DMS114 treated with DMSO at 0.1 percent for 48 hours (cell line): ENCODE data around the gene DENND2C.

Experiments
- DNase-seq: peaks from one replicate; lab custom pipeline; 2025; ENCODE audit not compliant: unreplicated experiment; lab: John Stamatoyannopoulos, UW

The DENND2C gene

GRCh38 chr1:114677691-114678090 lies 7.8 kb upstream of the DENND2C start:
- DNase-seq: no peak

GRCh38 chr1:114676115-114676514 lies 6.3 kb upstream of the DENND2C start:
- no peak for DNase-seq

- DNase-seq: no peak
These were observed 2.1 kb upstream of the DENND2C start for GRCh38 chr1:114671939-114672275.

- DNase-seq: peak; percentile 37
These were observed 1.4 kb upstream of the DENND2C start for GRCh38 chr1:114671011-114671938.

- peak; percentile 88 for DNase-seq
These were observed 498 bp upstream of the DENND2C start for GRCh38 chr1:114670083-114671010.

- no peak for DNase-seq
These were observed 876 bp downstream of the DENND2C start for GRCh38 chr1:114668784-114669561.

- no peak for DNase-seq
These were observed 1.5 kb downstream of the DENND2C start for GRCh38 chr1:114668373-114668772.

- no peak for DNase-seq
These were observed 2.9 kb downstream of the DENND2C start for GRCh38 chr1:114666954-114667353.

GRCh38 chr1:114660238-114660637 lies 9.6 kb downstream of the DENND2C start:
- no peak for DNase-seq

GRCh38 chr1:114651893-114652292 lies 18.0 kb downstream of the DENND2C start:
- DNase-seq: no peak

- no peak for DNase-seq
These were observed 21.3 kb downstream of the DENND2C start for GRCh38 chr1:114648503-114648902.

GRCh38 chr1:114641377-114641776 lies 28.5 kb downstream of the DENND2C start:
- no peak for DNase-seq

- no peak for DNase-seq
These were observed 30.9 kb downstream of the DENND2C start for GRCh38 chr1:114638910-114639309.

GRCh38 chr1:114632427-114632826 lies 37.4 kb downstream of the DENND2C start:
- no peak for DNase-seq

- no peak for DNase-seq
These were observed 42.7 kb downstream of the DENND2C start for GRCh38 chr1:114627107-114627506.

- no peak for DNase-seq
These were observed 46.5 kb downstream of the DENND2C start for GRCh38 chr1:114623364-114623763.

- DNase-seq: no peak
These were observed 49.4 kb downstream of the DENND2C start for GRCh38 chr1:114620419-114620818.

GRCh38 chr1:114618606-114619005 lies 51.2 kb downstream of the DENND2C start:
- no peak for DNase-seq

- no peak for DNase-seq
These were observed 59.2 kb downstream of the DENND2C start for GRCh38 chr1:114610546-114611245.

GRCh38 chr1:114609826-114610225 lies 60.0 kb downstream of the DENND2C start:
- DNase-seq: no peak
